22Rv1 (cell line): ENCODE results near the gene ARIH2.

Experiments used
- ZFX ChIP-seq: fragments of 450-650 bp; IDR thresholded peaks from 2 replicates; pipeline ENCODE4 v1.6.1; 2017; ENCODE audit warnings: antibody characterized with exemption, borderline replicate concordance
- TF ChIP-seq, protein P1 (sequence below): fragments of 450-650 bp; IDR thresholded peaks from 2 replicates; pipeline ENCODE4 v1.5.1; 2017; ENCODE audit warnings: mild to moderate bottlenecking

DNA sequence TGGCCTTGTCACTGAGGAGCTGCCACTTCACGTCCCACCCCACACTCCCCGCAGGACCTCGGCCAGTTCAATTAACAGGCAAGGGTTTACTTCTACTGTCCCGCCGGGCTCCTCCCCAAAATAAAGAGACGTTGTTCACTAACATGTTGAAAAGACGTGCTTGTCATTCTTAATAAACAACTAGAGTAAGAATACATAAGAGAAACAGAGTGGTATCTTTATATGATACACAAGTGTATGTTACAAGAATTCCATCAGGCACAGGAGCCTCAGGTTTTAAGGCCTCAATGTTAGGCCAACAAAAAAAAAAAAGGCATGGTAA lies 110.9 kb downstream of the ARIH2 start:
- TF ChIP-seq, protein P1, sequence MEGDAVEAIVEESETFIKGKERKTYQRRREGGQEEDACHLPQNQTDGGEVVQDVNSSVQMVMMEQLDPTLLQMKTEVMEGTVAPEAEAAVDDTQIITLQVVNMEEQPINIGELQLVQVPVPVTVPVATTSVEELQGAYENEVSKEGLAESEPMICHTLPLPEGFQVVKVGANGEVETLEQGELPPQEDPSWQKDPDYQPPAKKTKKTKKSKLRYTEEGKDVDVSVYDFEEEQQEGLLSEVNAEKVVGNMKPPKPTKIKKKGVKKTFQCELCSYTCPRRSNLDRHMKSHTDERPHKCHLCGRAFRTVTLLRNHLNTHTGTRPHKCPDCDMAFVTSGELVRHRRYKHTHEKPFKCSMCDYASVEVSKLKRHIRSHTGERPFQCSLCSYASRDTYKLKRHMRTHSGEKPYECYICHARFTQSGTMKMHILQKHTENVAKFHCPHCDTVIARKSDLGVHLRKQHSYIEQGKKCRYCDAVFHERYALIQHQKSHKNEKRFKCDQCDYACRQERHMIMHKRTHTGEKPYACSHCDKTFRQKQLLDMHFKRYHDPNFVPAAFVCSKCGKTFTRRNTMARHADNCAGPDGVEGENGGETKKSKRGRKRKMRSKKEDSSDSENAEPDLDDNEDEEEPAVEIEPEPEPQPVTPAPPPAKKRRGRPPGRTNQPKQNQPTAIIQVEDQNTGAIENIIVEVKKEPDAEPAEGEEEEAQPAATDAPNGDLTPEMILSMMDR = no peak
- no peak for TF ChIP-seq ZFX
